Ammon's horn (tissue), 1 donor: ENCODE data around the gene NLGN4X.

ENCODE experiments used
- DNase-seq: peaks from one replicate; pipeline ENCODE4 v3.0.0-alpha.2; 2016; ENCODE audit warnings: low spot score

The NLGN4X gene

GRCh38 chrX:6151971-6152370 lies 76.7 kb downstream of the NLGN4X start:
- DNase-seq: no peak

- DNase-seq: peak; percentile 3
Observed at GRCh38 chrX:6149060-6149872, 79.4 kb downstream of the NLGN4X start.

- DNase-seq: no peak
Observed at GRCh38 chrX:6134255-6134654, 94.4 kb downstream of the NLGN4X start.

- DNase-seq: no peak
Observed at GRCh38 chrX:6132970-6133369, 95.7 kb downstream of the NLGN4X start.

GRCh38 chrX:6131287-6131686 lies 97.4 kb downstream of the NLGN4X start:
- no peak for DNase-seq

DNA sequence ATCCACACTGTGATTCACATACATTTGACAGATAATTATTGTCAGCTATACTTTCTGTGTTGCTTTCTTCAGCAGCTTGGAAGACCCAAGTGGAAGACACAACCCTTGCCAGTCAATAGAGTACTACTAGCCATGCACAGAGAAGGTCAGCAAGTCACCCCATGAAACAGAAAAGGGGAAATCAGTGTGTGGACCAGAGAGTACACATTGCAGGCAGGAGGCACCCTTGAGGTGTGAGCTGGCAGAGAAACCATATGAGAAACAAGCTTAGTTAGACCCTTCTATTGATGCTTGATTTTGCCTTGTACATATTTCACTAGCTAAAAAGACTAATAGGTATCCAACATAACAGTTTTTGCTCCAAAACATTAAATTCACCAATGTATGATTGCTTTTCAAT lies 99.5 kb downstream of the NLGN4X start:
- DNase-seq: no peak

- no peak for DNase-seq
Observed at GRCh38 chrX:6120329-6120728, 108.3 kb downstream of the NLGN4X start.

GRCh38 chrX:6095469-6095868 lies 133.2 kb downstream of the NLGN4X start:
- no peak for DNase-seq

- no peak for DNase-seq
Observed at GRCh38 chrX:6074532-6074931, 154.1 kb downstream of the NLGN4X start.

GRCh38 chrX:6071731-6072130 lies 156.9 kb downstream of the NLGN4X start:
- DNase-seq: no peak

DNA sequence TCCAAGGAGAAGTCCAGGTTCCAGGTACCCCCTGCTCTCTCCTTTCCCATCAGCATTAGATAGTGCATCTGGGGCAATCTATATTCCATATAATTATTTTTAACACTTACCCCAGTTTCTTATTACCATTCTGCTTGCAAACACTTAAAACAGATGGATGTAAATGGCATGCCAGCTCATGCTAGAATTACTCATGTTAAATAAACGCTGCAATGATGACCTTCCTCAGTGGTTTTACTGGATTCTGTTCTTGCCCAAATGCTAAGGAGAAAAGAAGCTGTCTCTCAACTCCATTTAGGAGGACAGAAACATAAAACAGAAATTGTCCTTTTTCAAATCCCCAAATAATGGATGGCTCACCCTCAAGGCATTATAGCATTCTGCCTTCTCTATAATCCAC lies 161.1 kb downstream of the NLGN4X start:
- no peak for DNase-seq

- DNase-seq: peak; percentile 4
Observed at GRCh38 chrX:6053141-6053540, 175.5 kb downstream of the NLGN4X start.

DNA sequence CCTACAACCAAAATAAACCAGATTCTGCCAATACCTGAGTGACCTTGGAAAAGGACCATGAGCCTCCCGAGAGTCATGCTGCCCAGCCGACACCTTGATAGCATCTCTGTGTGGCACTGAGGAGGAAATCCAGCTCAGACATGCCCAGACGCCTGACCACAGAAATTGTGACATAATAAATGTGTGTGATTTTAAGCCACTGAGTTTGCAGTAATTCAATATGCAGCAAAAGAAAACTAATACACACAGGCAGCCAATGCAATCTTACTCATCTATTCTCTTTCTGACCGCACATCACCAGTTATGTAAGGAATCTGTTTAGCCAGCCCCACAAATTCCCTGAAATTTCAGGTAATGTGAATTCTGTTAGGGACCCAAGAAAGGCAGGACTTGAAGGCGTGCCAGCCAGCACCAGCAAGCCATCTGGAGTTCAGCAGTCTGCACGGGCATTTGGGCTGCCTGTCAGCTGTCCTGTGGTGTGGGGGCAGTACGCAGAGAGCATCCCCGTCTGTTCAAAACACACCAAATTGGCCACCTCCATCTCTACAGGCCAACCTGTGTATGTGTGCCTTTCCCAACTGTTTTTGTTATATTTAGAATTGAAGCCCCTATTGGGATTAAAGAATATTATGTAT lies 176.4 kb downstream of the NLGN4X start:
- peak; percentile 21 for DNase-seq

GRCh38 chrX:6049132-6049531 lies 179.5 kb downstream of the NLGN4X start:
- no peak for DNase-seq

- DNase-seq: no peak
Observed at GRCh38 chrX:6041630-6042029, 187.0 kb downstream of the NLGN4X start.

- no peak for DNase-seq
Observed at GRCh38 chrX:6029014-6029413, 199.7 kb downstream of the NLGN4X start.

GRCh38 chrX:6026980-6027379 lies 201.7 kb downstream of the NLGN4X start:
- peak; percentile 13 for DNase-seq

DNA sequence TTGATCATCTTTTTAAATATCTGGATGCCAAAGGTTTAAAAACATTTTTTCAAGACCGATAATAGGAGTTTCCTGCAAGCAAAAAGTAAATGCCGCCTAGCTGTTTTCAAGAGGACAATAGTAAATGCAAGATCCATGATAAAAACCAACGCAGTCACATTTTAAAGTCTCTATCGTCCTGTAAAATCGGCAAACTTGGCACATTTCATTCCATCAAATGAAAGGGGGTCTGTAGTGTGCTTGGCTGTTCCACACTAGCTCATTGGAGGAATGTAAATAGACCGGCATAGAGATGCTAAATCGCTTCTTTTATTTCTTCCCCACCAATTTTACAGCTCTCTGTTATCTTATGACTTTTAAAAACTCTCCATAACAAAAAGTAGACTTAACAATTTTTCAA lies 202.2 kb downstream of the NLGN4X start:
- peak; percentile 2 for DNase-seq

GRCh38 chrX:6024204-6024603 lies 204.5 kb downstream of the NLGN4X start:
- no peak for DNase-seq

GRCh38 chrX:6021316-6022091 lies 207.2 kb downstream of the NLGN4X start:
- peak; percentile 28 for DNase-seq

GRCh38 chrX:6019076-6019475 lies 209.6 kb downstream of the NLGN4X start:
- DNase-seq: no peak

- no peak for DNase-seq
Observed at GRCh38 chrX:6015423-6015822, 213.2 kb downstream of the NLGN4X start.

DNA sequence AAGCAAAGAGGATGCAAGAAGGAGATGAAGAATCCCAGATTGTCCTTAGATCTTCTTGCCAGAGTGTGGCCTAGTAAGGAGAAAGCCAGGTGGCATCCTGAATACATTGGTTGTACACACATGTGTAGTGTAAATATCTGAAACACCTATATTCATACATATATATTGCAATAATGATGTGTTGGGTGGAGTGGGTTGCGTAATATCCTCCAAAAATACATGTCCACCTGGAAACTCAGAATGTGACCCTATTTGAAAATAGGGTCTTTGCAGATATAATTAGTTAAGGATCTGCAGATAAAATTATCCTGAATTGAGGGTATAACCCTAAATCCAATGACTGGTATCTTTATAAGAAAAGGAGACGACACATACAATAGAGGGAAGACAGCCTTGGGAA lies 216.3 kb downstream of the NLGN4X start:
- no peak for DNase-seq
